AG09319 (cell line): ENCODE data around the gene BSG.
"Not testable (repeated sequence)": the region's sequence is repeated elsewhere in the genome, so short reads cannot be mapped to it uniquely, and the experiment has no call there.

ENCODE experiments used
- DNase-seq: peaks from one replicate; pipeline ENCODE4 v3.0.0-alpha.2; 2010; ENCODE audit warnings: low read depth; ENCODE audit errors: extremely low read depth
- TF ChIP-seq, protein P1 (sequence below): IDR thresholded peaks from 2 replicates; pipeline ENCODE4 v1.5.1; 2011; ENCODE audit warnings: low read depth, mild to moderate bottlenecking, inconsistent platforms, low read length, moderate library complexity

The BSG gene

DNA sequence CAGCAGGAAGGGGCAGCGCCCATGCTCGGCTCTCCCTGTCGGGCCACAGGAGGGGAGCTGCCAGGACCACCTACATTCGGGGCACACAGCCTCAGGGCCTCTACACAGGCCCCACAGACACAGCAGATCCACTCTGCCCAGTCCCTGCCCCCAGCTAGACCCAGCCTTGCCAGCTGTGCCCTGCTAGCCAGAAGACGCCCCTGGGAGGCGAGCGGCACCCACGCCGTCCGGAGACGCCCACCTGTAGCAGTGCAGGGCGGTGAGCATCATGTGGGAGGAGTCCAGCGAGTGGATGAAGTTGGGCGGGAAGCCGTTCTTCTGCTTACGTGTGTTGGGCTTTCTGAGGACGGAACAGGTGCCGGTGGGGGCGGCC is 45.8 kb downstream of the BSG start:
- TF ChIP-seq, protein P1, sequence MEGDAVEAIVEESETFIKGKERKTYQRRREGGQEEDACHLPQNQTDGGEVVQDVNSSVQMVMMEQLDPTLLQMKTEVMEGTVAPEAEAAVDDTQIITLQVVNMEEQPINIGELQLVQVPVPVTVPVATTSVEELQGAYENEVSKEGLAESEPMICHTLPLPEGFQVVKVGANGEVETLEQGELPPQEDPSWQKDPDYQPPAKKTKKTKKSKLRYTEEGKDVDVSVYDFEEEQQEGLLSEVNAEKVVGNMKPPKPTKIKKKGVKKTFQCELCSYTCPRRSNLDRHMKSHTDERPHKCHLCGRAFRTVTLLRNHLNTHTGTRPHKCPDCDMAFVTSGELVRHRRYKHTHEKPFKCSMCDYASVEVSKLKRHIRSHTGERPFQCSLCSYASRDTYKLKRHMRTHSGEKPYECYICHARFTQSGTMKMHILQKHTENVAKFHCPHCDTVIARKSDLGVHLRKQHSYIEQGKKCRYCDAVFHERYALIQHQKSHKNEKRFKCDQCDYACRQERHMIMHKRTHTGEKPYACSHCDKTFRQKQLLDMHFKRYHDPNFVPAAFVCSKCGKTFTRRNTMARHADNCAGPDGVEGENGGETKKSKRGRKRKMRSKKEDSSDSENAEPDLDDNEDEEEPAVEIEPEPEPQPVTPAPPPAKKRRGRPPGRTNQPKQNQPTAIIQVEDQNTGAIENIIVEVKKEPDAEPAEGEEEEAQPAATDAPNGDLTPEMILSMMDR, result no peak
- DNase-seq, result no peak

DNA sequence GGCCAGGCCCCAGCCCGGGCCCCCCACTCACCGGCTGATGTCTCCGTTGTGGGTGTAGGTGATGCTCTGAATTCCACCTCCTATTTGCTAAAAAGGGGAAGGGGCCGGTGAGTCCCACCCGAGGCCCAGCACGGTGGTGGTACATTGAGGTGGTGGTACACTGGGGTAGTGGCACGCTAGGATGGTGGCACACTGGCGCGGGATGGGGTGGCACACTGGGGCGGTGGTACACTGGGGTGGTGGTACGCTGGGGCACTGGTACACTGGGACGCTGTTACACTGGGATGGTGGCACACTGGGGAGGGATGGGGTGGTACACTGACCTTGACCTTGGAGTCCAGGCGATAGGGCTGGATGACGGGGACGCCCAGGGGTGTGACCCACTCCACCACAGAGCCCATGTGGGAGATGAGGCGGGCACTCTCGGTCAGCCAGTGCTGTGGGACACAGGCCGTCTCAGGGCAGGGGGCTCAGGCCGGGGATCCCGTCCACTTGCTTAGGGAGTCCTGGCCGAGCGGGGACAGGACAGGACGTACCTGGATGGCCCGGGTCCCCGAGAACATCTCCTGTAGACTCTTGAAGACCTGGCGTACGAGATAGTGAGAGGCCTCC is 46.4 kb downstream of the BSG start:
- TF ChIP-seq, protein P1, result no peak

DNA sequence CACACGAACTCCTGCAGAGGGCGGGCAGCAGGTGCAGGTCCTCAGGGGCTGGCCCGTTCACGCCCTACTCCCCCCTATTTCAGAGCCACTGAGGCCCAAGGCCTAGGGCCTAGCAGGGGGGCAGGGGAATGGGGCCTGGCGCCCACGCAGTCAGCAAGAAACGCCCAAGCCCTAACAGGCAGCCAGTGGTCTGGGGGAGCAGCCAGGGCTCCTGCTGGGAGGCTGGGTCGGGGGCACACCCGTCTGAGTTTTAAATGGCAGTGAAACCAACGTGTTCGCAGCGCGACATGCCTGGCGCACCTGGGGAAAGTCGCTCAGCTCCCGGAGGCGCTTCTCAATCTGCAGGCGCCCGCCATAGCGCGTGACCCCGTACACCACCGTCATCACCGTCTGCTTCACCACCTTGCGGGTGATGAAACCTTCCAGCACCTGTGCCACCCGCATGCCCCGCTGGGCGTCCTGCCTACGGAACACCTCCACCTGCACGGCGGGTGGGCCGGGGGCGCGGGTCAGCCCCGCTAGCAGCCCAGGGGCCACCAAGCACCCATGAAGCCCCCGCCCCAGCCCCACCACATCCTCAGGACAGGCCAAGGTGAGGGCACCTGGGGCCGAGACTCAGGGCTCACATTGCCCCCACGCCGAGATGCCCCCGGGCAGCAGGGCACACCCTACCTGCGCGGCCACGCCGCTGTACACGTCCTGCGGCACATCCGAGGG is 47.0 kb downstream of the BSG start:
- TF ChIP-seq, protein P1, result no peak
- DNase-seq, result no peak

More for the DNA sequence above, 46.4 kb downstream of the BSG start:
- no peak for DNase-seq

DNA sequence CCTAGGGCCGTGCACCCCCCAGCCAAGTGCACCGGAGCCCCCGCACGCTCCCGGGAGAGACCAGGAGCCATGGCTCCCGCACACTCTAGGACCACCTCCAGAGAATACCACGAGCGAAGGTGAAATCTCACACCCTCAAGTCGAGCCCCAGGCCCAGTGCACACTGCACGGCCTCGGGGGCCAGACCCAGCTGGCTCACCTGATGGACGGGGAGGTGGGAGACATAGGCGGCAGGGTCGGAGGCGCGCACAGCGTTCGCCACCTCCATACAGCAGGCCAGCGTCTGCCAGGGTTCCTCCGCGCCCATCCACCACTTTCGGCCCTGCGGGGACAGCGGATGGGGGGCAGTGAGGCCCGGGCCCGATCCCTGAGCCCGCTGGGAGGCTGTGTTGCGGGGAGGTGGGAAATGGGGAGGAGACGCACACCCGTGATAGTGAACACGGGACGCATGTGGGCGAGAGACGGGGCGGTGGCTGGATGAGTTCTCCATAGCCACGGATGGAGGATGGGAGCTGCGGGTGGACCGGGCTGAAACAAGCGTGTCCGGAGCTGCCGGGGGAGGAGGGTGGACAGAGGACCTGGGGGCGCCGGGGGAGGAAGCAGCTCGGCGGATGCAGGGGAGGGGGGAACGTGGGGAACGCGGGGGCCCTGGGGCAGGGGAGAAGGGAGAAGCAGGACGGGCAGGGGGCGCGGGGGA is 47.9 kb downstream of the BSG start:
- TF ChIP-seq, protein P1, result no peak
- no peak for DNase-seq

DNA sequence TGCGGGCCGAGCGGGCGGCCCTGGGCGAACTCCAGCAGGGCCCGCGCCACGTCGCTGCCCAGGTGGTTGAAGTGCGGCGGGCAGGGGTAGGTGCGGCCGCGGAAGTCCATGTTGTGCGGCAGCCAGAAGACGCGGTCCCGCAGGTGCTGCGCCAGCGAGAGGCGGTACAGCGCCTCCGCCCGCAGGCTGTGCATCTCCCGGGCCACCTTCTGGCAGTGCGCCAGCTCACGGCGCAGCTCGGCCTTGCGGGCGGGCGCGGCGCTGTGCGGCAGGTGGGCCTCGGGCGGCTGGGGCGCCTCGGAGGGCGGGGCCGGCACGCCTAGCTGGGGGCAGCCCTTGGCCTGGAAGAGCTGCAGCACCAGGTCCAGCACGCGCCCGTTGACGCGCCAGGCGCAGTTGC is 48.8 kb downstream of the BSG start:
- not testable (repeated sequence) for DNase-seq

DNA sequence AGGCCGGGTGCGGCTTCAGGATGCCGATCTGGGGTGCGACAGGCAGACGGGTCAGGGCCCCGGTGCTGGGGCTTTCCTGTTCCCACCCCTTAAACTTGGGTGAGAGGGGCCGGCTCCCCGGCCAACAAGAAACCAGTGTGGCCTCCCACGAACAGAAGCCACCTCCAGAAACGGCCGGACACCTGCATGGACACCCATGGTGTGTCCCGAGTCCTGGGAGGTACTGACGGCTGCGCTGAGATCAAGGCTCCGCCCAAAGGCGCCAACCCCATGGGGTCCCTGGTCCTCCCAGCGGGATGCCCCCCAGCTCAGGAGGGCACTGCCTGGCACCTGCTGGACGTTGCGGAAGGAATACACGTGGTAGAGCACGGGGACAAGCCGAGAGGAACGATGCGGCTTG is 49.4 kb downstream of the BSG start:
- DNase-seq, result no peak
- TF ChIP-seq, protein P1, result no peak

DNA sequence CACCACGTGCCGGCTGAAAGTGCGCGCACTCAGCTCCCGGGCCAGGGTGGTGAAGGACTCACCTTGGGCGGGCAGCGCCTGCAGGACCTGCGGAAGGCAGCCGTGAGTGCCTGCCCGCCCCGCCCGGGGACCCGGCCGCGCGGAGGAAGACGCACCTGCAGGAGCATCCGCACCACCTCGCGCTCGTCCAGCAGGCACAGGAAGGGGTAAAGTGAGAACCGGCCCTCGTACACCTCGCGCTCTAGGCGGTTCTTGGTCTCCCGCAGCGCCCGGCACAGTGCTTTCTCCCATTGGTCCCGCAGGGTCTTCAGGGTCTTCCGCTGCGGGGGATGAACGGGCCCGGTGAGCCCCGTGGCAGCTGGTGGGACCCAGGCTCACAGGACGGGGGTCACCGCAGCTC is 50.3 kb downstream of the BSG start:
- TF ChIP-seq, protein P1, result no peak
- no peak for DNase-seq
